Measurements from ENCODE around the gene CALML4.

- TF ChIP-seq CTCF (IDR thresholded peaks at IDR 0.05) = no peak
- TF ChIP-seq POLR2A (IDR thresholded peaks at IDR 0.05) = no peak
Observed at GRCh38 chr15:68220967-68221366, 15.8 kb upstream of the CALML4 start.
